Urinary bladder (tissue), 4 donors: ENCODE results near the gene DELE1. TPM values are rescaled to one million over a fixed set of nuclear protein-coding genes. Genes with fewer than 3 reads are reported as not detected.
A peak's percentile ranks its signal among the peaks of the same experiment; 100 is the strongest.

Experiments used
- DNase-seq: peaks from one replicate; pipeline ENCODE4 v3.0.0-alpha.2; 2015; ENCODE audit errors: extremely low spot score
- H3K27ac ChIP-seq: one replicate; pipeline ENCODE4 v1.5.1; 2013; ENCODE audit warnings: low read depth, mild to moderate bottlenecking, moderate library complexity
- H3K36me3 ChIP-seq: one replicate; pipeline ENCODE4 v1.6.1; 2013; ENCODE audit warnings: mild to moderate bottlenecking, moderate library complexity; ENCODE audit not compliant: insufficient read depth
- H3K4me1 ChIP-seq: one replicate; pipeline ENCODE4 v1.6.1; 2013; ENCODE audit warnings: mild to moderate bottlenecking, moderate library complexity; ENCODE audit not compliant: insufficient read depth
- H3K4me3 ChIP-seq: one replicate; pipeline ENCODE4 v1.5.1; 2013; ENCODE audit warnings: low read depth, low read length
- WGBS: extraction: QIAGEN DNeasy Blood & Tissue Kit; methylation state at CpG from one replicate; pipeline ENCODE4 v1.1.7; 2013; 5-methylcytosine and 5-hydroxymethylcytosine counted together
- polyA plus RNA-seq: library from polyadenylated mRNA; stranded (reverse); fragments of 200-250 nt; gene quantifications from one replicate; pipeline ENCODE4 v1.2.3, GENCODE V29; 2013
- total RNA-seq: library from RNA; depleted of rRNA; stranded (reverse); fragments of >200 nt; gene quantifications from one replicate; pipeline ENCODE4 v1.2.3, GENCODE V29; 2014
- donor health status: healthy with polysubstance abuse.
- donor health status: healthy.

Gene DELE1
- total and polyA plus RNA-seq, 2 donors, result 50.5 to 55.9 TPM

GRCh38 chr5:141904551-141904950, 19.1 kb upstream of the DELE1 start:
- Histone ChIP-seq H3K36me3 (no peaks in the 10 kb centered on the region), H3K27ac (no peak overlapping the region), H3K4me1 (no peaks in the 10 kb centered on the region), H3K4me3 (no peak overlapping the region)
- DNase-seq, result no peak
- 53% methylated on average over 5 of the region's 5 CpGs for WGBS

GRCh38 chr5:141906517-141906916, 17.2 kb upstream of the DELE1 start:
- no peak for DNase-seq
- Histone ChIP-seq H3K4me1 (no peaks in the 10 kb centered on the region), H3K36me3 (no peaks in the 10 kb centered on the region), H3K4me3 (no peak overlapping the region), H3K27ac (no peak overlapping the region)
- WGBS, result 37% methylated on average over 1 of the region's 1 CpG

- DNase-seq, result no peak
- H3K4me3 ChIP-seq, result no peak overlapping the region
- H3K27ac ChIP-seq, result no peak overlapping the region
- 0% methylated on average over 1 of the region's 1 CpG for WGBS
- no peaks in the 10 kb centered on the region for H3K4me1 ChIP-seq
- no peaks in the 10 kb centered on the region for H3K36me3 ChIP-seq
Observed at GRCh38 chr5:141906972-141907371, 16.7 kb upstream of the DELE1 start.

GRCh38 chr5:141908796-141909195, 14.9 kb upstream of the DELE1 start:
- no peaks in the 10 kb centered on the region for H3K36me3 ChIP-seq
- 84% methylated on average over 2 of the region's 2 CpGs for WGBS
- no peak overlapping the region for H3K4me3 ChIP-seq
- no peak overlapping the region for H3K27ac ChIP-seq
- no peak for DNase-seq
- no peaks in the 10 kb centered on the region for H3K4me1 ChIP-seq

- H3K36me3 ChIP-seq, result no peaks in the 10 kb centered on the region
- DNase-seq, result no peak
- H3K4me1 ChIP-seq, result no peaks in the 10 kb centered on the region
- no peak overlapping the region for H3K27ac ChIP-seq
- no peak overlapping the region for H3K4me3 ChIP-seq
- WGBS, result 94% methylated on average over 4 of the region's 4 CpGs
Observed at GRCh38 chr5:141909212-141909611, 14.5 kb upstream of the DELE1 start.

GRCh38 chr5:141910271-141910673, 13.4 kb upstream of the DELE1 start:
- no peaks in the 10 kb centered on the region for H3K4me1 ChIP-seq
- no peak overlapping the region for H3K27ac ChIP-seq
- no peak overlapping the region for H3K4me3 ChIP-seq
- H3K36me3 ChIP-seq, result no peaks in the 10 kb centered on the region
- DNase-seq, result no peak
- 52% methylated on average over 2 of the region's 2 CpGs for WGBS

- no peak overlapping the region for H3K27ac ChIP-seq
- no peaks in the 10 kb centered on the region for H3K4me1 ChIP-seq
- peak overlapping the region; percentile 23 for H3K4me3 ChIP-seq
- no peaks in the 10 kb centered on the region for H3K36me3 ChIP-seq
- no peak for DNase-seq
- 14% methylated on average over 16 of the region's 16 CpGs for WGBS
Observed at GRCh38 chr5:141913560-141914198, 10.0 kb upstream of the DELE1 start.

- 13% methylated on average over 40 of the region's 40 CpGs for WGBS
- H3K4me1 ChIP-seq, result no peaks in the 10 kb centered on the region
- peak overlapping the region; percentile 23 for H3K4me3 ChIP-seq
- no peaks in the 10 kb centered on the region for H3K36me3 ChIP-seq
- no peak overlapping the region for H3K27ac ChIP-seq
- DNase-seq, result no peak
Observed at GRCh38 chr5:141914199-141914743, 9.4 kb upstream of the DELE1 start.

GRCh38 chr5:141914797-141915196, 8.9 kb upstream of the DELE1 start:
- 97% methylated on average over 3 of the region's 3 CpGs for WGBS
- no peaks in the 10 kb centered on the region for H3K4me1 ChIP-seq
- no peak overlapping the region for H3K27ac ChIP-seq

GRCh38 chr5:141915881-141916336, 7.8 kb upstream of the DELE1 start:
- H3K36me3 ChIP-seq, result no peaks in the 10 kb centered on the region
- no peak overlapping the region for H3K27ac ChIP-seq
- DNase-seq, result no peak
- no peaks in the 10 kb centered on the region for H3K4me1 ChIP-seq
- WGBS, result 80% methylated on average over 6 of the region's 6 CpGs
- no peak overlapping the region for H3K4me3 ChIP-seq

More at GRCh38 chr5:141914797-141915196, 8.9 kb upstream of the DELE1 start:
- H3K36me3 ChIP-seq, result no peaks in the 10 kb centered on the region
- DNase-seq, result no peak
- H3K4me3 ChIP-seq, result no peak overlapping the region

- no peaks in the 10 kb centered on the region for H3K36me3 ChIP-seq
- no peaks in the 10 kb centered on the region for H3K4me1 ChIP-seq
- no peak overlapping the region for H3K27ac ChIP-seq
- no peak overlapping the region for H3K4me3 ChIP-seq
- WGBS, result 59% methylated on average over 2 of the region's 2 CpGs
- no peak for DNase-seq
Observed at GRCh38 chr5:141916522-141916921, 7.1 kb upstream of the DELE1 start.

- Histone ChIP-seq H3K4me3 (no peak overlapping the region), H3K36me3 (no peaks in the 10 kb centered on the region), H3K27ac (no peak overlapping the region), H3K4me1 (no peaks in the 10 kb centered on the region)
- no peak for DNase-seq
- 84% methylated on average over 5 of the region's 5 CpGs for WGBS
Observed at GRCh38 chr5:141917760-141918159, 5.9 kb upstream of the DELE1 start.

- Histone ChIP-seq H3K36me3 (no peaks in the 10 kb centered on the region), H3K27ac (no peak overlapping the region), H3K4me1 (no peaks in the 10 kb centered on the region), H3K4me3 (no peak overlapping the region)
- WGBS, result 80% methylated on average over 8 of the region's 8 CpGs
- DNase-seq, result no peak
Observed at GRCh38 chr5:141919218-141920119, 4.2 kb upstream of the DELE1 start.

GRCh38 chr5:141920771-141921170, 2.9 kb upstream of the DELE1 start:
- H3K4me1 ChIP-seq, result no peaks in the 10 kb centered on the region
- H3K27ac ChIP-seq, result no peak overlapping the region
- 86% methylated on average over 2 of the region's 2 CpGs for WGBS
- no peaks in the 10 kb centered on the region for H3K36me3 ChIP-seq
- no peak for DNase-seq
- no peak overlapping the region for H3K4me3 ChIP-seq
